ENCODE data around the gene DHRS12.
A peak's percentile ranks its signal among the peaks of the same experiment; 100 is the strongest.
"Not testable (repeated sequence)": the region's sequence is repeated elsewhere in the genome, so short reads cannot be mapped to it uniquely, and the experiment has no call there.

The DHRS12 gene

DNA sequence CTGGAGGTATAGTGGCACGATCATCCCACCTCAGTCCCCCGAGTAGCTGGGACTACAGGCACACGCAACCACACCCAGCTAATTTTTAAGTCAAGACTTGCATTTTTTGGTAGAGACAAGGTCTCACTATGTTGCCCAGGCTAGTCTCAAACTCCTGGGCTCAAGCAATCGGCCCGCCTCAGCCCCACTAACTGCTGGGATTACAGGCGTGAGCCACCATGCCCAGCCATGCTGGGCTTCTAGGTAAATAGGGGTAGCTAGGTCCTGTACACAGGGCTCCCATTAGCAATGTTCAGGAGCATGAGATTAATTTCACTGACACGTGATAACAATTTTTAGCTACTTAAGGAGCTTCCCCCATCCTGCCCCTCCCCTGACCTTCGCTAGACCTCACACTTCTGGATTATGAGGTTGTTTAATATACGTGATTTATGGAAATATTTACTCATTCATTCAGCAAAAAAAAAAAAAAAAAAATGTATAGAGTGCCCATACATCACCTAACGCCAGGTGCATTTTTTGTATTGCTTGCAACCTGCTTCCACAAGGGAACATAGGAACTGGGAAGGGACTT is 21.8 kb upstream of the DHRS12 start:
- H3K27me3 ChIP-seq (ENCODE audit: insufficient read depth, low read depth) = no peaks in the 10 kb centered on the region
- peak overlapping the region; percentile 36; the same call in 1 of the 2 replicates for H3K4me2 ChIP-seq
- H2AFZ ChIP-seq (ENCODE audit: low read depth) = no peak overlapping the region
- no peaks in the 10 kb centered on the region for H4K20me1 ChIP-seq (ENCODE audit: insufficient read depth)
- peaks cover 41% of the 10 kb centered on the region for H3K4me1 ChIP-seq (ENCODE audit: low read depth, poor library complexity, severe bottlenecking)
- no peaks in the 10 kb centered on the region for H3K36me3 ChIP-seq (ENCODE audit: insufficient read depth)
- no peak overlapping the region for H3K9ac ChIP-seq
- no peak overlapping the region for H3K4me3 ChIP-seq (IDR thresholded peaks at IDR 0.05; ENCODE audit: insufficient read depth, low read depth, low read length)
- H3K79me2 ChIP-seq (ENCODE audit: insufficient read depth, low read depth) = no peaks in the 10 kb centered on the region
- TF ChIP-seq, protein P1, sequence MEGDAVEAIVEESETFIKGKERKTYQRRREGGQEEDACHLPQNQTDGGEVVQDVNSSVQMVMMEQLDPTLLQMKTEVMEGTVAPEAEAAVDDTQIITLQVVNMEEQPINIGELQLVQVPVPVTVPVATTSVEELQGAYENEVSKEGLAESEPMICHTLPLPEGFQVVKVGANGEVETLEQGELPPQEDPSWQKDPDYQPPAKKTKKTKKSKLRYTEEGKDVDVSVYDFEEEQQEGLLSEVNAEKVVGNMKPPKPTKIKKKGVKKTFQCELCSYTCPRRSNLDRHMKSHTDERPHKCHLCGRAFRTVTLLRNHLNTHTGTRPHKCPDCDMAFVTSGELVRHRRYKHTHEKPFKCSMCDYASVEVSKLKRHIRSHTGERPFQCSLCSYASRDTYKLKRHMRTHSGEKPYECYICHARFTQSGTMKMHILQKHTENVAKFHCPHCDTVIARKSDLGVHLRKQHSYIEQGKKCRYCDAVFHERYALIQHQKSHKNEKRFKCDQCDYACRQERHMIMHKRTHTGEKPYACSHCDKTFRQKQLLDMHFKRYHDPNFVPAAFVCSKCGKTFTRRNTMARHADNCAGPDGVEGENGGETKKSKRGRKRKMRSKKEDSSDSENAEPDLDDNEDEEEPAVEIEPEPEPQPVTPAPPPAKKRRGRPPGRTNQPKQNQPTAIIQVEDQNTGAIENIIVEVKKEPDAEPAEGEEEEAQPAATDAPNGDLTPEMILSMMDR (conservative IDR thresholded peaks at IDR 0.05; ENCODE audit: low read depth, low read length) = no peak
- peak overlapping the region; percentile 29; the same call in 1 of the 2 replicates for H3K27ac ChIP-seq

- H3K27me3 ChIP-seq (ENCODE audit: insufficient read depth, low read depth) = no peaks in the 10 kb centered on the region
- no peaks in the 10 kb centered on the region for H4K20me1 ChIP-seq (ENCODE audit: insufficient read depth)
- H3K4me2 ChIP-seq = peak overlapping the region; percentile 36
- H3K4me3 ChIP-seq (IDR thresholded peaks at IDR 0.05; ENCODE audit: insufficient read depth, low read depth, low read length) = no peak overlapping the region
- no peaks in the 10 kb centered on the region for H3K79me2 ChIP-seq (ENCODE audit: insufficient read depth, low read depth)
- H3K9ac ChIP-seq = no peak overlapping the region
- H3K4me1 ChIP-seq (ENCODE audit: low read depth, poor library complexity, severe bottlenecking) = peaks cover 41% of the 10 kb centered on the region
- TF ChIP-seq, protein P1 (conservative IDR thresholded peaks at IDR 0.05; ENCODE audit: low read depth, low read length) = no peak
- H3K36me3 ChIP-seq (ENCODE audit: insufficient read depth) = no peaks in the 10 kb centered on the region
- peak overlapping the region; percentile 29; the same call in 1 of the 2 replicates for H3K27ac ChIP-seq
- H2AFZ ChIP-seq (ENCODE audit: low read depth) = peak overlapping the region; percentile 34; the same call in 1 of the 2 replicates
Measured at GRCh38 chr13:51825165-51825592, 21.2 kb upstream of the DHRS12 start.

GRCh38 chr13:51824712-51825111 is 20.7 kb upstream of the DHRS12 start:
- not testable (repeated sequence) for H3K36me3 ChIP-seq (ENCODE audit: insufficient read depth); H3K27me3 ChIP-seq (ENCODE audit: insufficient read depth, low read depth); H3K4me3 ChIP-seq (IDR thresholded peaks at IDR 0.05; ENCODE audit: insufficient read depth, low read depth, low read length); H4K20me1 ChIP-seq (ENCODE audit: insufficient read depth); H3K79me2 ChIP-seq (ENCODE audit: insufficient read depth, low read depth); H3K9ac ChIP-seq
- H3K4me2 ChIP-seq = peak overlapping the region; percentile 36
- peak overlapping the region; percentile 34; the same call in 1 of the 2 replicates for H2AFZ ChIP-seq (ENCODE audit: low read depth)
- peaks cover 41% of the 10 kb centered on the region for H3K4me1 ChIP-seq (ENCODE audit: low read depth, poor library complexity, severe bottlenecking)
- H3K27ac ChIP-seq = peak overlapping the region; percentile 29; the same call in 1 of the 2 replicates

DNA sequence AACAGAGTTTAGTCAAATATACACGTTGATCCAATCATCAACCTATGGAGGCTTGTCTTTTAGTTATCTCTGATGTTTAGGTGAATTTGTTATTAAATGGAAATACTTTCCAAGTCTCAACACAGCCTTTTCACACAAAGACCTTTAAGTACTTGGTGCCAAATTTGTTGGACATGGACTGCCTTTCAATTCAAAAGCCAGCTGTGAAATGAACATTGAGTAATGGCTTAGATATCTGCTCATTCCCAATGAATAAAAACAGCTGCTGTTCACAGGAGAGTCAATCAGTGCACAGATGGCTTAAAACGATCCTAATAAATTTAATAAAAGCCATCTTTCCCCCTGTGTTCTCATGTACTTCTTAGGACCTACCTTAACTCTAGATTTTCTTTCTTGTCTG is 19.9 kb upstream of the DHRS12 start:
- no peak overlapping the region for H3K27ac ChIP-seq
- no peak overlapping the region for H2AFZ ChIP-seq (ENCODE audit: low read depth)
- H3K36me3 ChIP-seq (ENCODE audit: insufficient read depth) = no peaks in the 10 kb centered on the region
- TF ChIP-seq, protein P1 (conservative IDR thresholded peaks at IDR 0.05; ENCODE audit: low read depth, low read length) = no peak
- no peaks in the 10 kb centered on the region for H3K79me2 ChIP-seq (ENCODE audit: insufficient read depth, low read depth)
- H3K4me2 ChIP-seq = no peak overlapping the region
- no peak overlapping the region for H3K9ac ChIP-seq
- no peaks in the 10 kb centered on the region for H3K27me3 ChIP-seq (ENCODE audit: insufficient read depth, low read depth)
- H3K4me3 ChIP-seq (IDR thresholded peaks at IDR 0.05; ENCODE audit: insufficient read depth, low read depth, low read length) = no peak overlapping the region
- H3K4me1 ChIP-seq (ENCODE audit: low read depth, poor library complexity, severe bottlenecking) = peaks cover 41% of the 10 kb centered on the region
- H4K20me1 ChIP-seq (ENCODE audit: insufficient read depth) = no peaks in the 10 kb centered on the region

DNA sequence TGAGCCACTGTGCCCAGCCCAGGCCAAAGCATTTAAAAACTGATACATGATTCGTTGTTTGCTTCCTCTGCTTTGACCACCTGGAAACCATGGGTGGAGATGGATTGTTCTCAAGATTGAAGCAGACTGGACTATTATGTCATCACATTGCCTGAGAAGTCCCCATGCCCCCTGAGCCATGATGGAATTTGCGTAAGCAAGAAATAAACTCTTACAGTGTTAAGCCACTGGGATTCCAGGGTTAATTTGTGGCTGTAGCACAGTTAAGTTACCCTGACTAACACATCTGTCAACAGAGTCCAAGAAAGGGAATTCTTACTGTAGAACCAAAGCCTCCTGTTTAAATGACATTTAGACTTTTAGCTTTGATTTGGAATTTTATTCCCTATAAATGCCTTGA is 19.4 kb upstream of the DHRS12 start:
- no peak overlapping the region for H3K27ac ChIP-seq
- H3K79me2 ChIP-seq (ENCODE audit: insufficient read depth, low read depth) = no peaks in the 10 kb centered on the region
- H3K9ac ChIP-seq = no peak overlapping the region
- H4K20me1 ChIP-seq (ENCODE audit: insufficient read depth) = no peaks in the 10 kb centered on the region
- TF ChIP-seq, protein P1 (conservative IDR thresholded peaks at IDR 0.05; ENCODE audit: low read depth, low read length) = no peak
- H3K36me3 ChIP-seq (ENCODE audit: insufficient read depth) = no peaks in the 10 kb centered on the region
- peaks cover 41% of the 10 kb centered on the region for H3K4me1 ChIP-seq (ENCODE audit: low read depth, poor library complexity, severe bottlenecking)
- H3K4me2 ChIP-seq = no peak overlapping the region
- H2AFZ ChIP-seq (ENCODE audit: low read depth) = no peak overlapping the region
- no peaks in the 10 kb centered on the region for H3K27me3 ChIP-seq (ENCODE audit: insufficient read depth, low read depth)
- H3K4me3 ChIP-seq (IDR thresholded peaks at IDR 0.05; ENCODE audit: insufficient read depth, low read depth, low read length) = no peak overlapping the region

Measured in KMS-11 (cell line).